ENCODE measurements around the gene FNDC3A. TPM values are rescaled to one million over a fixed set of nuclear protein-coding genes. Genes with fewer than 3 reads are reported as not detected.
"Not testable (repeated sequence)": the region's sequence is repeated elsewhere in the genome, so short reads cannot be mapped to it uniquely, and the experiment has no call there.

Gene FNDC3A
- polyA plus RNA-seq, 12 donors = 33.6 to 52.9 (median 44.9) TPM; not detected in 1

DNA sequence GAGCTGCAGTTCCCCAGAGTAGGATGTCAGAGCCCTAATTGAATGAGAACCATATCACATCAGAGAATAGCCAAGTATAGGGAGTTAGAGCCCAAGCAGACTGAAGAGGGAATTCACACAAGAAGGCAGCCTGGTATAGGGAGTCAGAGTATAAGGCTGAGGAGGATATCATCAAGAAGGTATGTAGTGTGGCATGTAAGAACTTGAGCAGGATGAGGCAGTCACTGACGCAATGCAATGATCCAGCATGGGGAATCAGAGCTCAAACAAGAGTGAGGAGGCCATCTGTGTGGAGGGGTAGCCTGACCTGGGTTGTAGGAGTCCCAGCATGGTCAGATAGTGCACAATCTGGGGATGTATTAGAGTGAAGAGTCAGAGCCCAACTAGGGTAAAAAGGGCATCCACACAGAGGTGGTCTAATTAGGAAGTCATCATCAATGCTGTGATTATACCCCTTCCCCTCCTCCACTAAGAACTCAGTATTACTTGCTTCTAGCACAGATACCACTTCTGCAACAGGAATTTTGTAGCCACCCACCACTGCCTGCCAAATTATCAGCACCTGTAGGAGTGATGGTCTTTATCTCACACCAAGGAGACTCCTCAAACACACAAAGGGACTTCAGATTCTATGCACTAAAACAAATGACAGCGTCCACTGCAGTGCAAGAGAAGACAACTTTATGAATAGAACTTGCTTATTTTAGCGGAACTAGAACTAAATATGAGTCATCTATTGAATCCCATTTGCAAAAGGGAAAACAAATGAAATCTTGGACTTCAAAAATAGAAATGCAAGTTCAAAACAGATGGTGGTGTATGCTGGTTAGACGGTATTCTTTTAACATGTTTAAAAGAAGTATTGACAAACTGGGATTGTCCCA is 107.2 kb downstream of the FNDC3A start:
- no peak for DNase-seq

DNA sequence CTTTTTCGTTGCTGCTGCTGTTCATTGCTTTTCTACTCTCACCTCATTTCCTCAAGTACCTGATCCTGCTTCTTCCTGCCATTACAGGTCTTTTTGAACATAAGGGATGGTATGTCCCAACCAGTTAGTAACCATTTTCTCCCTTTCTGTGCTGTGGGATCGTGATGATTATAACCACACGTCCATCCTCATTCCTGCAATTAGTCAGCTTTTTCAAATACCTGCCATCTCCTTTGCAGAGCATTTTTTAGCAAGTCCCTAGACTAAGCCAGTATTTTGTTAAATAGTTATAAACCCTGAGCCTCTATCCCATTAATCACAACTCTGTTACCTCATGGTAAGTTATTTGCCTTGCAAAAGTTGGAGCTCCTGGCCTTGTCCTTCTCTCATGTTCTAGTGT is 109.2 kb downstream of the FNDC3A start:
- no peak for DNase-seq

GRCh38 chr13:49086722-49087121 is 111.0 kb downstream of the FNDC3A start:
- no peak for DNase-seq

- DNase-seq = no peak
Observed at GRCh38 chr13:49093376-49093775, 117.7 kb downstream of the FNDC3A start.

- DNase-seq = no peak
Observed at GRCh38 chr13:49097374-49097773, 121.7 kb downstream of the FNDC3A start.

DNA sequence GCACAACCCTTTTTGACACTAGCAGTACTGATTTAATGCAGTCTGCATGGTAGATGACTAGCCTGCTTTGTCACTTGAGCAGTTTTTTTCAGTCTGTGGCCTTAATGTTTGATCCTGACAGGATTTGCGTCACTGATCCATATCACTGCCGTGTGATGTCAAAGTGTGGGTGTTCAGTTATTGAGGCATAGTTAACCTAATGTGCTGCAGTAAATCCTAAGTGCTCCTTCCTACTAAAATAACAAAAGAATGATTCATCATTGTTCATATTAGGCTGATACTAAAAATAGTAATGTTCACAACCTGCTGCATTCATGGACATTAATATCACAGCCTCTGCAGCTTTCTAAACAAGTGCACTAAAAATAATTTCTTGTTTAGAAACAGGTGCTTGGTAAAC is 122.5 kb downstream of the FNDC3A start:
- DNase-seq = no peak

DNA sequence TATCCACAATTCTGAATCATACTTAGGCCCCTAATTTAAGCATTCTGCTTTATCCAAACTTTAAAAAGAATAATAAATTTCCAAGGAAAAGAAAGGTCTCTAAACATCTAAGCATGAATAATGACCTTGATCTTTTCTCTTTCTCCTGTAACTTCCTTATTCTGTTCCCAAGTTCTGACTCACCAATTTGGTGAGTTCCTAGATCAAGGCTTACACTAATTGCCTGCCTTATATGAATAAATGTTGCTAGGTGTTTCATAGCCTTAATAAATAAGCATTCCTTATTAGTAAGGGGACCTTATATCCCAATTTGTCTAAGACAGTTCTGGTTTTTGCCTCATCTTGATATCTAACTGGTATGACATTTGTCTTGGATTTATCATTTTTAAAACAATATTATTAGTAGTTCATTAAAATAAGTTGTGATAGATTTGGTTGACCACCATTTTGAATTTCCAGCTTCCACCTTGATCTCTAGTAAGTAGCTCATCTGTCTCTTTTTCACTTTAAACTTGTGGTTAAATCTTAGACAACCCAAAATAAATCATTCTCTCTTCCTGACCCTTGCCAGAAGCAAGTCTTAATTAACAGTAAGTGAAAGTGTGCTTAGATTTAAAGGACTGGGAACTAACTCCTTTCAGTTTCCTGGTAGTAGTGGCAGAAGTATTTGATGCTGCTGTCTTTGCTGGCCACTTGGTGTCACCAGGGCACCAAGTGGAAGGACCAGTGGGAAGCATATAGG is 123.2 kb downstream of the FNDC3A start:
- no peak for DNase-seq

DNA sequence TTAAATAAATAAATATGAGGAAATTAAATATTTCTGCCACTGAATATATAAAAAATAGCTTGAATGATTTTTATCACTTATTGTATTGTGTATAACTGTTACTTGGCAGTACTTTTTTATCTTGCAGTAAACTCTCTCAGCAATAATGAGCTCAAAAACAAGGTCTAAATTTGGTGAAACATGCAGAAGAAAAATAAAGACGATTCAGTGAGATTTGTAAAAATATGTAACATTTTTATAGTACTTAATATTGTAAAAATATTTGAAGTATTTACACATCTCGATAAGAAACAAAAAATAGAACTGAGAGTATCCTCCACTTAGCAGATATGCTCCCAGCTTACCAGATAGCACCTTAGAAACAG is 123.8 kb downstream of the FNDC3A start:
- DNase-seq = no peak

GRCh38 chr13:49100637-49101570 is 125.2 kb downstream of the FNDC3A start:
- no peak for DNase-seq

- DNase-seq = no peak
Observed at GRCh38 chr13:49108196-49108595, 132.5 kb downstream of the FNDC3A start.

GRCh38 chr13:49110122-49110912 is 134.6 kb downstream of the FNDC3A start:
- peak; percentile 91 for DNase-seq

DNA sequence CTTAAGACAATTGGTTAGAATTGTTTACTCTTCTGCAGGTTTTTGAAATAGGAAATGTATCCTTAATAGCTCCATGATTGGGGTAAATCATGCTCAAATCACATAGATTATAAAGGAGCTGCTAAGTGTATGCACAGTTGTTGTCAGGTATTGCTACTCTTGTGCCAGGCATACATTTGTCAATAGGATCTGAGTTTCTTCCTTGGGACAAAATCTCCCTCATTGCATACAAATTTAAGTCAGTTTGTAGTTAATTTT is 135.1 kb downstream of the FNDC3A start:
- DNase-seq = peak; percentile 15

- DNase-seq = no peak
Observed at GRCh38 chr13:49112782-49113525, 137.2 kb downstream of the FNDC3A start.

DNA sequence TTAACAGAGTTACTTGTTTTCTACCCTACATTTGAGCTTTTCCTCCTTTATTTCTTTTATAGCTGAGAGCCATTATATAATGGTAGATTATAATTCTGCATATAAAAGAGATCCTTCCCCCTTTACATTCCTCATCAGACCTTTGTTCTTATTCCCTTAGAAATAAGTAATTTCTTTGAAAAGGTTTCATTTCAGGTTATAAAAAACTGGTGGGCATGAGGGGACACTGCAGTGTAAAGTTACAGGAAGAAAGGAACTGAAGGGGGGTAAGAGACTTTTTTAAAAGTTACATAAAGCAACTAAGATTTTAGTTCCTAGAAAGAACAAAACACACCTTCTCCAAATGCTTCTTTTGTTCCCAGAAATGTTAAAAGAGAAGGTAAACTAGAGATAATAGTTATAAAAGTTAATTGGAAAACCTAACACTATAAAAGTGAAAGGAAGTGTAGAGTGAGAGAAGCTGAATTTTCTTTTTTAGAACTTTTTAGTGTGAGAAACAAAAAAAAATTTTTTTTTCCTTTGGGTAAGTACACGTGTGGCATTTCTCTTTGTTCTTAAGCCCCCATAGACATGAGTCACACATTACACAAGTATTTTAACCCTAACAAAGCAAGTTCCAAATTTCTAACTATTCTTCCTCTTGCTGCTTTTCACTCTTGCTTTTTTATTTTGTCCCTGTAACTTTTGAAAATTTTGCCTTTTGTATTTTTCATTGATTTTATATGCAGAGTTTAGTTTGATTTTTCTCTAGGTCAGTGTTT is 138.0 kb downstream of the FNDC3A start:
- no peak for DNase-seq

DNA sequence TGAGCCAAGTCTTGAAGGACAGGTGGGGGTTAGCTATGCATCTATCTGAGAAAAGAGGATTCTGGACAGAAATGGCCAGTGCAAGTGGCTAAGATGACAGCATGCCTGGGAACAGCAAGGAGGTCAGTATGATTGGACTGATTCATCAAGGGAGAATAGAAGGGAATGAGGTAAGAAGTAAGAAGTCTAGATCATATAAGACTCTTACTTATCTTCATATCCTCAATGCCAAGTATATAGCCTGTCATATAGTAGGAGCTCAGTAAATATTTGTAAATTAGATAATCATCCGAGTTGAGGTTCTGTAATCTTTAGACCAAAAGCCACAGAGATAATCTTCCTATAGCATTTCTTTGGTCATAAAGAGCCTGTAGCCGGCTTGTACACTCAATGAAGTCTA is 141.2 kb downstream of the FNDC3A start:
- no peak for DNase-seq

DNA sequence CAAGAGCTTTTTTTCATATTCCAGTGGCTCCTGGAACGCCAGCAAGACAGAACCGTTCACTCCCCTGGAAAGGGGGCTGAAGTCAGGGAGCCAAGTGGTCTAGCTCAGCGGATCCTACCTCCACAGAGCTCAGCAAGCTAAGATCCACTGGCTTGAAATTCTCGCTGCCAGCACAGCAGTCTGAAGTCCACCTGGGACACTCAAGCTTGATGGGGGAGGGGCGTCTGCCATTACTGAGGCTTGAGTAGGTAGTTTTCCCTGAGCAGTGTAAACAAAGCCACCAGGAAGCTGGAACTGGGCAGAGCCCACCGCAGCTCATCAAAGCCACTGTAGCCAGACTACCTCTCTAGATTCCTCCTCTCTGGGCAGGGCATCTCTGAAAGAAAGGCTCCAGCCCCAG is 142.7 kb downstream of the FNDC3A start:
- DNase-seq = not testable (repeated sequence)

DNA sequence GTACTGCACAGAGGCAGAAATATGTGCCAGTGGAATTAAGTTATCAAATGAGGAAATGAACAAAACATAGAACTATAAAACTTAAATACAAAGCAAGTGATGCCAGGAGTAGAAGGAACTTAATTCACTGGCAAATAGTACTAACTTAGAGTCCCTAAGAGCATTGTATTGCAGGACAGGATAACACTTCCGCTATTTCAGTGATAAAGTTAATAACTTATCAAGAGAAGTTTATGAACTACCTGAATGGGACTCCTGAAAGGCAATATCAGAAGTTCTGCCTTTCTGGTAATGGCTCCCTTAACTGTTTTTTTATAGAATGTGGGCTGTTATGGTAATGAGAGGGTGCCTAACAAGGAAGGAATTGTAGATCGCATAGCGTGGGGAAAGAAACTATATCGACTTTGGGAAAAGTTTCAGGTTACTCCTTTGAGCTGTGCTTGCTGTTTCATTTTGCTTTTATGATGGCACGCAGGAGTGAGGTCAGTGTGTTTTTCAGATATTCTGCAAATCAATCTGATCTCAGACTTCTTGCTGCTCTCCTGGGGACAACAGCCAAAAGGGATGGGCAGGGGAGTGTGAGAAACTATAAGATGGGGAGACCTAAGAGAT is 149.1 kb downstream of the FNDC3A start:
- DNase-seq = no peak

- DNase-seq = no peak
Observed at GRCh38 chr13:49125964-49126524, 150.3 kb downstream of the FNDC3A start.

DNA sequence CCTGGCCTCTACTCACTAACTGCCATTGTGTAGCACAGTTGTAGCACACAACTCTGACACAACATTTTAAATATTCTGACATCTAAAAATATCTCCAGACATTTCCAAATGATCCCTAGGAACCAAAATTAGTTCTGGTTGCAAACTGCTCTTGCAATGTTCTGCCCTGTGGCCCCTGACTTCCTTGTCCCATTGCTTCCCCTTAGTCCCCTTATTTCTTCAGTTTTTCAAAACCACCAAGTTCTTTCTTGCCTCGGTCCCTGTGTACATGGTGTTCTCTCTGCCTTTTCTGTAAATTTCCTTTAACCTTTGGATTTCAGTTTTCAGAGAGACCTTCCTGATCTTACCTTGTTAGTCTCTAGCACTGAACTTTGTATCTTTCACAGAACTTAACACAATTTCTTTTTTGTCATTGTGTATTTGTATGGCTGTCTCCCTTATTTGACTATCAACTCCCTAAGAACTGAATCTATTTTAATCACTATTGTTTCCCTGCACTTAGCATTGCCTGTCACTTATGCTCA is 156.8 kb downstream of the FNDC3A start:
- no peak for DNase-seq
